AML-193 (cell line): Measurements from ENCODE around the gene ETFDH.
"Not testable (repeated sequence)": the region's sequence is repeated elsewhere in the genome, so short reads cannot be mapped to it uniquely, and the experiment has no call there.

Experiments used
- DNase-seq, 2 experiments: peaks; one replicate each; lab custom pipeline; 2025; lab: John Stamatoyannopoulos, UW

The ETFDH gene

DNA sequence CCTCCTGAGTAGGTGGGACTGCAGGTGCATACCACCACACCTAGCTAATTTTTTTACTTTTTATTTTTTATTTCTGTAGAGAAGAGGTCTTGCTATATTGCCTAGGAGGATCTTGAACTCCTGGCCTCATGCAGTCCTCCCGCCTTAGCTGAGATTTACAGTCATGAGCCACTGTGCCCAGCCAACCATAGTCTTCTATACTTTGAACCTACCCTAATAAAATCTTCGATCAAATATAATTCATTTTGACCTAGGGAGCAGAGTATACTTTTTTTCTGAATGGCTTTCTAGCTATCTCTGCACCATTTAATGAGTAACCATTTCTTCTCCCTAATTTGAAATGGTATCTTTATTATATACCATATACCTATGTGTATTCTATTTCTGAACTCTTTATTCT, 6.7 kb downstream of the ETFDH start:
- DNase-seq = no peak

- DNase-seq = no peak
Observed at GRCh38 chr4:158681629-158682028, 9.5 kb downstream of the ETFDH start.

DNA sequence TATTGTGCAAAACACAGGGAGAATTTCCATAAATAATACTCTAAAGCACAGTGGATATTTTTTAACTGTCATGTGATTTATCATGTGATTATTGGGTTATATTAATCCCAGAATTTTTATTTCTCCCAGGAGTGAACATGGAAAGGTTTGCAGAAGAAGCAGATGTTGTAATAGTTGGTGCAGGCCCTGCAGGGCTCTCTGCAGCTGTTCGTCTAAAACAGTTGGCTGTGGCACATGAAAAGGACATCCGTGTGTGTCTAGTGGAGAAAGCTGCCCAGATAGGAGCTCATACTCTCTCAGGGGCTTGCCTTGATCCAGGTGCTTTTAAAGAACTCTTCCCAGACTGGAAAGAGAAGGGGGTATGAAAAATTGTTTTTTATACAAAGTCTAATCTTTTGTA, 10.0 kb downstream of the ETFDH start:
- no peak for DNase-seq

DNA sequence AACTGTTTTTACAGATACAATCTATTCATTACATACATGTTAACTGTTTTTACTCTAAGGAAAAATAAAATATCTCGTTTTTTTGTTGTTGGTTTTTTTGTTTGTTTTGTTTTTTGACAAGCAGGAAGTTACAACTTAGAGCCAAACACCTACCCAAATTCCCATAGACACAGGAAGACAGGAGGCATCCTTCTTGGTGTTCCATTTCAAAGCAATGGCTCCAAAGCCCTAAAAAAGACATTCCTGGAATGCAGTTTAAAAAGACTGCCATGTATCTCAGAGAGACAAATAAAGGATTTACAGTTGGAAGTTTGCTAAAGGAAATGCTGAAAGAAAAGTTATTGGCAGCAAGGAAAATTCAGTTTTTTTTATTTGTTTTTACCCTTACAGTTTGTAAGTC, 16.7 kb downstream of the ETFDH start:
- no peak for DNase-seq

DNA sequence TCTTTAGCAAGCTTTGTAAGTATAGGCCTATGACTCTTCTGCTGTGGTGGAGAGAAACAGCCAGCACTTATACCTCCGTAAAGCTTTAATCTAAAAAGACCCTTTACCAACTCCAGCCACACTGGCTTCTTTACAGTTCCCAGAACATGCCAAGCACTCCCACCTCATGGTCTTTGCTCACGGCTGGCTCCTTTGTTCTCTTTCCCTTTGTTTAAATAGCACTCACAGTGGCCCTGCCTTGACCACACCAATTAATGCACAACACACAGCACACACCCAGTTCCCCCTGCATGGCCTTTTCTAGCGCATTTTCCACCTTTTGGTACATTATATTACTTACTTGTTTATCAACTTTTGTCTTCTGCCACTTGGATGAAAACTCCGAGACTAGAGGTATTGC, 32.2 kb downstream of the ETFDH start:
- no peak for DNase-seq

DNA sequence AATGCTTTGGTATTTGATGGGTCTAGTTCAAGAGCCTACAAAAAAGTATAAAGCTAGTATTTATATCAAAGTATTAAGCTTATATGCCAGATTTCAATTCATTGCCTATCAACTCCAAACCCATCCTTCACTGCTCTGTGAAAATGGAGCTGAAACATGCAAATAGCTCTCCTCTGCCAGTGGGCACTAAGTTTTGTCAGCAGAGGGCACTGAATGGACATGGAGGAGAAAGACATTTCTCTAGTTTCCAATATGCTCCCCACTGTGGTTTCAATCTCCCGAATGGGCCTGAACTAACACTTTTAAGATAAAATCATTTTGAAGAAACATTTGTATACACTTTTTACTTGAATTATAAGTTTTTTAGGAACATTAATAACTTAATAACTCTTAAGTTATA, 38.7 kb downstream of the ETFDH start:
- peak in 1 of 2 experiments; percentile 12 for DNase-seq

- DNase-seq = not testable (repeated sequence)
Observed at GRCh38 chr4:158712622-158713021, 40.5 kb downstream of the ETFDH start.

- peak in 1 of 2 experiments; percentile 16 for DNase-seq
Observed at GRCh38 chr4:158714937-158715336, 42.8 kb downstream of the ETFDH start.

DNA sequence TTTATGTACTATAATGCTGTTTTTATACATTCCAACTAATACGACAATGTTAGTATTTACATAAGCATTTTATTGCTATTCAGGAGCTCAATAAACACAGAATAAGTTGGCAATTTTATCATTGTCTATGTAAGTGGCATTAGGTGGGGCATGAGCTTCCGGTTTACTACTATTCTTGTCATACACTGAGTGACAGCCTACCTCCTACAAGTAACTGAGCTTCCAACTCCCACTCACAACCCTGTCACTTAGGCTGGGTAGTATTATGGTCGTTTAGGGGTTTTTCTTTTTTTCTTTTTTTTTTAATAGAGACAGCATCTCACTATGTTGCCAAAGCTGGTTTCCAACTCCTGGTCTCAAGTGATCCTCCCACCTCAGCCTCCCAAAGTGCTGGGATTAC, 43.7 kb downstream of the ETFDH start:
- DNase-seq = no peak

DNA sequence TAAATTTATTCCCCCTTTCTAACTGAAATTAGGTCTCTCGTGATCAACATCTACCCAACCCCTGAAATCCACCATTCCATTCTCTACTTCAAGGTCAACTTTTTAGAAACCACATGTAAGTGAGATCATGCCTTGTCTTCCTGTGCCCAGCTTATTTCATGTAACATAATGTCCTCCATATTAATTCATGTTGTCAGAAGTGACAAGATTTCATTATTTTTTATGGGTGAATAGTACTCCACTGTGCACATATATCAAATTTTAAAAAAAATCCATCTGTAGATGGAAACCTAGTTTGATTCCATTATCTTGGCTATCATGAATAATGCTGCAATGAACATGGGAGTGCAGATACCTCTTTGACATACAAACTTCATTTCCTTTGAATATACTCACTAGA, 49.6 kb downstream of the ETFDH start:
- no peak for DNase-seq

DNA sequence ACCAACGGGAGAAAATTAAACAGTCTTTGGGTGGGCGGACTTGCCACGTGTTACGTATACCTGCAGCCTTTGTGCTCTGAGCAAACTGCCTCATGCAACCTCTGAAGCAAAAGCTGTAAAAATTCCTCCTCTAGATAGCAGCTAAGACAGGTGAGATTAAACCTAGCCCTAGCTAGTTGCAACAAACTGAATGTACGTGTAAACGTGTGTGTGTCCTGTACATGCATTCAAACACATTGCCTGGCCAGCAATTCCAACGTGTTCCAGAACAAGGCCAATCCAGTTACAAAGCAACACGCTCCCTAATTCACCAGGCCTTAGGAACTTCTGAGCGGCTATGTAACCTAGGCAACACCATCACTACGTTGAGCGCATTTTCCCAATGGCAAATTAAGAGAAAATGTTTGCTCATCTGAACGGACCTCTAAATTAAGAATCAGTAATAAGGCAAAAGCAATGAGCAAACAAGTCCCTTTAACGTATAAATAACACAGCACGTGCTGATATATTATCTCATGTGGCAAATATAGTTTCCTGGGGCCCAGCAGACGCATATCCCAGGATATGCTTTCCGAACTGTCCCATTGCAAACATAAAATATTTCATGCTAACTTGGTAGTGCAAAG, 50.3 kb downstream of the ETFDH start:
- DNase-seq = no peak

GRCh38 chr4:158722917-158723793, 51.1 kb downstream of the ETFDH start, which contains the start of gene PPID:
Gene PPID (minus strand): TSS chr4:158723396. CDS start chr4:158723288, 108 bp downstream.
- DNase-seq = peak; percentile 71 to 74

GRCh38 chr4:158724637-158725036, 52.5 kb downstream of the ETFDH start:
- DNase-seq = no peak

DNA sequence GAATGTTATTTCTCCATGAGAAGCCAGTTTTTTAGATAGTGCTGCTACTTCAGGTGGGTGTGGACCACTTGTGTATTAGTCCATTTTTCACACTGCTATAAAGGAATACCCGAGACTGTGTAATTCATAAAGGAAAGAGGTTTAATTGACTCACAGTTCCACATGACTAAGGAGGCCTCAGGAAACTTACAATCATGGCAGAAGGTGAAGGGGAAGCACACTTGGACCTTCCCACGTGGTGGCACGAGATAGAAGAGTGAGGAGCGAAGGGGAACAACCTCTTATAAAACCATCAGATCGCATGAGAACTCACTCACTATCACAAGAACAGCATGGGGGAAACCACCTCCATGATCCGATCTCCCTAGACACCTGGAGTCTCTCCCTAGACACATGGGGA, 54.5 kb downstream of the ETFDH start:
- no peak for DNase-seq

DNA sequence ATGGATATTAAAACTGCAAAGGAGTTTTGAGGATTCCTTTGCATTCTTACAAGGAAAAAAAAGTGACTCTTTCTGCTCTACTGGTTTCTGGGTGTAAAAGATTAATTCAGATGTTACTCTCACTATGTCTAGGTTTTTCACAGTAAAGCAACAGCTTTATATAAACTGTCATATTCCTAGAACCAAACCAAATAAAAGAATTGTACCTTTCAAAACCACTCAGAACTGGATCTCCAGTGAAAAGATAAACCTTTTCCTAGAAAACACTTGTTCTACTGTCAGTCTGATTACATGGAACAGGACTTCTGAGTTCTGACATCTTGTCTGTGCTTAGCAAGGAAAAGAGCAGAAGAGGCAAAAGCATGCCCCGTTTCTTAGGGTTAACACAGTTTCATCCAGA, 56.1 kb downstream of the ETFDH start:
- no peak for DNase-seq

GRCh38 chr4:158729716-158730559, 57.8 kb downstream of the ETFDH start:
- DNase-seq = peak; percentile 51 to 71

- no peak for DNase-seq
Observed at GRCh38 chr4:158738866-158739265, 66.8 kb downstream of the ETFDH start.

GRCh38 chr4:158739600-158739999, 67.5 kb downstream of the ETFDH start:
- DNase-seq = no peak

DNA sequence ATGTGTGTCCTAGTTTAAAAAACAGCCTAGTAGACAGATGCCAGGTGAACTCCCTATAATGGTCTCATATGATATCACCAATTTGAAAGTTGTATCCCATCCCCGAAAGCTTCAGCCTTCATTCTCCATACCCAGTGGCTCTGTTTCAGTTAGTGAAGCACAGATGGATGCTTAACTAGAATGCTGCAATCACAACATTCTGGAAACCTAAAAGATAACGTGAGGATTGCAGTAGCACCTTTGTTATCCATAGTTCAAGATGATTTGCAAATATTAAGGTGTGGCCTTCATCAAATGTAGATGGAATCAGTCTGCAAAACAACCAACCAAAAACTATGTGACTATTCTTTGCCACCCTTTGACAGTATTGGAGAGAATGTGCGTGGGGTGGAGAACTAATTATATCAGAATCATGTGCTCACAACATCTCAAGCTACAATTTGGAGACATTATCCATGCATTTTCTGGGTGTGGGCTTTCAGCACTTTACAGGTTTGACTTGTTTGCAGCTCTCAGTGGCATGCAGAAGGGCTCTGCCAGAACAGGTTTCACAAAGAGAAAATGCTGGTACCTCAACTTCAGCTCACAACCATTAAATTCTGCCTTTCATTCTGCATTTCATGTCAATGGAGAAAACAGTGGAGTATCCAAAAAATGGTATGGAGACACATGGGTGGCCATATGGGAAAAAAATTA, 69.4 kb downstream of the ETFDH start:
- DNase-seq = no peak

DNA sequence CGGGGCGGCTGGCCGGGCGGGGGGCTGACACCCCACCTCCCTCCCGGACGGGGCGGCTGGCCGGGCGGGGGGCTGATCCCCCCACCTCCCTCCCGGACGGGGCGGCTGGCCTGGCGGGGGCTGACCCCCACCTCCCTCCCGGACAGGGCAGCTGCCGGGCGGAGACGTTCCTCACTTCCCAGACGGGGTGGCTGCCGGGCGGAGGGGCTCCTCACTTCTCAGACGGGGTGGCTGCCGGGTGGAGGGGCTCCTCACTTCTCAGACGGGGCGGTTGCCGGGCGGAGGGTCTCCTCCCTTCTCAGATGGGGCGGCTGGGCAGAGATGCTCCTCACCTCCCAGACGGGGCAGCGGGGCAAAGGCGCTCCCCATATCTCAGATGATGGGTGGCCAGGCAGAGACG, 74.4 kb downstream of the ETFDH start:
- DNase-seq = not testable (repeated sequence)

- DNase-seq = no peak
Observed at GRCh38 chr4:158750379-158750778, 78.3 kb downstream of the ETFDH start.
